Activated CD8-positive, alpha-beta T cell treated with anti-CD3 and anti-CD28 coated beads for 36 hours (primary cell): ENCODE measurements around the gene PDPK1. TPM values are rescaled to one million over a fixed set of nuclear protein-coding genes. Genes with fewer than 3 reads are reported as not detected.

Experiments
- ATAC-seq: fragments of 200-7000 bp; cut with Tn5 transposase; one replicate; pipeline ENCODE4 v1.10.0; 2021; ENCODE audit warnings: mild to moderate bottlenecking, moderate library complexity
- CTCF ChIA-PET: fragments of 350-600 bp; sonication (Branson Sonifier 250); formaldehyde crosslinking; loops from one replicate; lab custom pipeline; 2021; ENCODE audit warnings: antibody characterized with exemption; lab: Charles Lee
- POLR2A ChIA-PET: fragments of 350-600 bp; sonication (Branson Sonifier 250); formaldehyde crosslinking; loops from one replicate; lab custom pipeline; 2021; ENCODE audit warnings: antibody characterized with exemption; lab: Charles Lee
- DNase-seq: peaks from one replicate; pipeline ENCODE4 v3.0.0-alpha.2; 2020
- H3K27ac Mint-ChIP-seq: one replicate; pipeline ENCODE4 v1.8.0; 2021; ENCODE audit warnings: mild to moderate bottlenecking, mixed read lengths
- H3K27me3 Mint-ChIP-seq: one replicate; pipeline ENCODE4 v1.8.0; 2021; ENCODE audit warnings: mixed read lengths
- H3K36me3 Mint-ChIP-seq: one replicate; pipeline ENCODE4 v1.8.0; 2021; ENCODE audit warnings: low read depth, mixed read lengths
- H3K4me1 Mint-ChIP-seq: one replicate; pipeline ENCODE4 v1.8.0; 2021; ENCODE audit warnings: low read depth, mixed read lengths
- H3K4me3 Mint-ChIP-seq: one replicate; pipeline ENCODE4 v1.8.0; 2021; ENCODE audit warnings: mild to moderate bottlenecking, moderate library complexity, mixed read lengths
- H3K9me3 Mint-ChIP-seq: one replicate; pipeline ENCODE4 v1.8.0; 2021; ENCODE audit warnings: mixed read lengths
- CTCF ChIP-seq: fragments of 200-600 bp; IDR thresholded peaks from one replicate; pipeline ENCODE4 v1.8.0; 2022; ENCODE audit warnings: antibody characterized with exemption, mild to moderate bottlenecking
- intact Hi-C: fragments of 100-400 bp; cut with micrococcal nuclease; formaldehyde crosslinking; loops from one replicate; pipeline ENCODE4 v1.10.0; 2022
- total RNA-seq, 2 experiments: library from RNA; stranded (reverse); gene quantifications; one replicate each; pipeline ENCODE4 v1.2.3, GENCODE V29; 2021

Gene PDPK1
- total RNA-seq, 2 experiments from 2014 or later: 32.4 to 33.9 TPM

GRCh38 chr16:2493605-2494004, 44.2 kb upstream of the PDPK1 start:
- Mint-ChIP-seq H3K36me3 (peaks cover 5% of the 10 kb centered on the region), H3K9me3 (no peaks in the 10 kb centered on the region), H3K4me3 (no peak overlapping the region), H3K4me1 (no peaks in the 10 kb centered on the region), H3K27me3 (no peaks in the 10 kb centered on the region), H3K27ac (no peak overlapping the region)
- ChIA-PET CTCF (no interaction called here), POLR2A (no interaction called here)
- ATAC-seq (no peak), DNase-seq (no peak)
- intact Hi-C loops: no loop called here
- TF ChIP-seq CTCF: no peak

GRCh38 chr16:2494616-2495015, 43.2 kb upstream of the PDPK1 start:
- peaks cover 5% of the 10 kb centered on the region for H3K36me3 Mint-ChIP-seq
- ChIA-PET POLR2A (no interaction called here), CTCF (interaction anchor here (1.2 kb wide), 1 partner anchor 300 kb away, joined by 3 read pairs; no protein-coding TSS in a partner anchor)
- intact Hi-C loops: no loop called here
- H3K4me3 Mint-ChIP-seq: no peak overlapping the region
- no peak for TF ChIP-seq CTCF
- no peaks in the 10 kb centered on the region for H3K4me1 Mint-ChIP-seq
- no peaks in the 10 kb centered on the region for H3K9me3 Mint-ChIP-seq
- H3K27me3 Mint-ChIP-seq: no peaks in the 10 kb centered on the region
- no peak overlapping the region for H3K27ac Mint-ChIP-seq
- ATAC-seq (no peak), DNase-seq (no peak)

GRCh38 chr16:2495041-2495440, 42.8 kb upstream of the PDPK1 start:
- Mint-ChIP-seq H3K4me3 (no peak overlapping the region), H3K36me3 (peaks cover 5% of the 10 kb centered on the region), H3K9me3 (no peaks in the 10 kb centered on the region), H3K27me3 (no peaks in the 10 kb centered on the region), H3K4me1 (no peaks in the 10 kb centered on the region), H3K27ac (no peak overlapping the region)
- ChIA-PET POLR2A (no interaction called here), CTCF (interaction anchor here (1.2 kb wide), 1 partner anchor 301 kb away, joined by 3 read pairs; no protein-coding TSS in a partner anchor)
- intact Hi-C loops: no loop called here
- no peak for DNase-seq
- no peak for ATAC-seq
- no peak for TF ChIP-seq CTCF

GRCh38 chr16:2496223-2497115, 41.4 kb upstream of the PDPK1 start:
- ChIA-PET POLR2A (interaction anchor here (0.6 kb wide), 1 partner anchor 221 kb away, joined by 3 read pairs; no protein-coding TSS in a partner anchor), CTCF (no interaction called here)
- TF ChIP-seq CTCF: no peak
- Mint-ChIP-seq H3K9me3 (no peaks in the 10 kb centered on the region), H3K36me3 (peaks cover 5% of the 10 kb centered on the region), H3K4me1 (no peaks in the 10 kb centered on the region), H3K27ac (no peak overlapping the region), H3K27me3 (no peaks in the 10 kb centered on the region), H3K4me3 (no peak overlapping the region)
- ATAC-seq (no peak), DNase-seq (no peak)
- intact Hi-C loops: no loop called here

GRCh38 chr16:2497116-2497630, 40.6 kb upstream of the PDPK1 start:
- intact Hi-C loops: no loop called here
- Mint-ChIP-seq H3K27me3 (no peaks in the 10 kb centered on the region), H3K4me1 (no peaks in the 10 kb centered on the region), H3K9me3 (no peaks in the 10 kb centered on the region), H3K36me3 (peaks cover 5% of the 10 kb centered on the region), H3K27ac (no peak overlapping the region), H3K4me3 (no peak overlapping the region)
- CTCF ChIA-PET: no interaction called here
- TF ChIP-seq CTCF: no peak
- POLR2A ChIA-PET: no interaction called here
- no peak for ATAC-seq
- no peak for DNase-seq
